Natural killer cell (primary cell): ENCODE data around the gene IRF2BP2. TPM values are rescaled to one million over a fixed set of nuclear protein-coding genes. Genes with fewer than 3 reads are reported as not detected.

Experiments
- ATAC-seq, 3 donors: fragments of 150-1000 bp in 2 of 3; fragments of 200-7000 bp in 1 of 3; cut with Tn5 transposase; 1 replicate in 1 of 3; 2 replicates in 2 of 3; pipeline ENCODE4 v1.10.0; 2021; ENCODE audit warnings: mild to moderate bottlenecking in 2 of 3, moderate library complexity in 2 of 3
- DNase-seq, 2 donors: peaks; one replicate each; pipeline versions ENCODE4 v3.0.0 to v3.0.0-alpha.2; 2013 to 2021; ENCODE audit warnings: mixed read lengths in 1 of 2
- H3K27ac ChIP-seq: one replicate; pipeline ENCODE4 v1.5.1; 2013; ENCODE audit warnings: mild to moderate bottlenecking, low read length
- H3K27me3 ChIP-seq: one replicate; pipeline ENCODE4 v1.6.1; 2013; ENCODE audit warnings: low read length; ENCODE audit not compliant: control insufficient read depth, insufficient read depth
- H3K36me3 ChIP-seq: one replicate; pipeline ENCODE4 v1.6.1; 2013; ENCODE audit warnings: low read length; ENCODE audit not compliant: control insufficient read depth, insufficient read depth
- H3K4me1 ChIP-seq: one replicate; pipeline ENCODE4 v1.6.1; 2013; ENCODE audit warnings: low read length; ENCODE audit not compliant: control insufficient read depth, insufficient read depth
- H3K4me3 ChIP-seq: one replicate; pipeline ENCODE4 v1.5.1; 2013; ENCODE audit warnings: low read length
- H3K9me3 ChIP-seq: one replicate; pipeline ENCODE4 v1.6.1; 2013; ENCODE audit warnings: low read length; ENCODE audit not compliant: control insufficient read depth, insufficient read depth
- H3K27ac Mint-ChIP-seq, 2 donors: one replicate each; pipeline ENCODE4 v1.8.0; 2022; ENCODE audit warnings: mild to moderate bottlenecking in 2 of 2, mixed read lengths in 2 of 2, moderate library complexity in 1 of 2
- H3K27me3 Mint-ChIP-seq, 2 donors: one replicate each; pipeline ENCODE4 v1.8.0; 2022; ENCODE audit warnings: low read depth in 2 of 2, mixed read lengths in 2 of 2
- H3K36me3 Mint-ChIP-seq: one replicate; pipeline ENCODE4 v1.8.0; 2022; ENCODE audit warnings: mixed read lengths
- H3K4me1 Mint-ChIP-seq, 2 donors: one replicate each; pipeline ENCODE4 v1.8.0; 2022; ENCODE audit warnings: mixed read lengths in 2 of 2
- H3K4me3 Mint-ChIP-seq: one replicate; pipeline ENCODE4 v1.8.0; 2022; ENCODE audit warnings: mild to moderate bottlenecking, moderate library complexity, mixed read lengths
- H3K9me3 Mint-ChIP-seq, 2 donors: one replicate each; pipeline ENCODE4 v1.8.0; 2022; ENCODE audit warnings: mixed read lengths in 2 of 2
- CTCF ChIP-seq: fragments of 200-600 bp; IDR thresholded peaks from one replicate; pipeline ENCODE4 v1.8.0; 2022; ENCODE audit warnings: antibody characterized with exemption
- WGBS: methylation state at CpG from one replicate; pipeline ENCODE4 v1.1.7; 2013; ENCODE audit warnings: missing lambda C conversion rate; ENCODE audit not compliant: insufficient coverage; 5-methylcytosine and 5-hydroxymethylcytosine counted together
- intact Hi-C: fragments of 100-400 bp; cut with micrococcal nuclease; formaldehyde crosslinking; loops from one replicate; pipeline ENCODE4 v1.14.2; 2022
- total RNA-seq, 4 donors: library from RNA; stranded (reverse); fragments of 120-200 nt in 1 of 4; gene quantifications; one replicate each; pipeline versions ENCODE4 v1.2.3 to v1.2.4, GENCODE V29; 2013 to 2022

The IRF2BP2 gene
- total RNA-seq, 3 donors from 2014 or later (not counting 1 experiment from before 2014, with no cell fraction given): 186 to 315 (median 266) TPM

- ATAC-seq (no peak), DNase-seq (no peak)
- peaks cover 12 to 14% of the 10 kb centered on the region in 2 donors for H3K27me3 Mint-ChIP-seq
- H3K4me1 Mint-ChIP-seq: peaks cover 5 to 9% of the 10 kb centered on the region in 2 donors
- Histone ChIP-seq H3K36me3 (no peaks in the 10 kb centered on the region), H3K27me3 (no peaks in the 10 kb centered on the region), H3K27ac (no peak overlapping the region), H3K4me3 (no peak overlapping the region), H3K4me1 (peaks cover 5% of the 10 kb centered on the region), H3K9me3 (no peaks in the 10 kb centered on the region)
- no peak overlapping the region for H3K4me3 Mint-ChIP-seq
- no peak for TF ChIP-seq CTCF
- H3K36me3 Mint-ChIP-seq: no peaks in the 10 kb centered on the region
- no peaks in the 10 kb centered on the region for H3K9me3 Mint-ChIP-seq
- WGBS: 85% methylated on average over 5 of the region's 7 CpGs
- no peak overlapping the region for H3K27ac Mint-ChIP-seq
- intact Hi-C loops: loop anchor here (10.0 kb wide), 1 partner anchor 247 kb away; no protein-coding TSS in a partner anchor
These were observed 8.2 kb upstream of the IRF2BP2 start for GRCh38 chr1:234617986-234618736.

DNA sequence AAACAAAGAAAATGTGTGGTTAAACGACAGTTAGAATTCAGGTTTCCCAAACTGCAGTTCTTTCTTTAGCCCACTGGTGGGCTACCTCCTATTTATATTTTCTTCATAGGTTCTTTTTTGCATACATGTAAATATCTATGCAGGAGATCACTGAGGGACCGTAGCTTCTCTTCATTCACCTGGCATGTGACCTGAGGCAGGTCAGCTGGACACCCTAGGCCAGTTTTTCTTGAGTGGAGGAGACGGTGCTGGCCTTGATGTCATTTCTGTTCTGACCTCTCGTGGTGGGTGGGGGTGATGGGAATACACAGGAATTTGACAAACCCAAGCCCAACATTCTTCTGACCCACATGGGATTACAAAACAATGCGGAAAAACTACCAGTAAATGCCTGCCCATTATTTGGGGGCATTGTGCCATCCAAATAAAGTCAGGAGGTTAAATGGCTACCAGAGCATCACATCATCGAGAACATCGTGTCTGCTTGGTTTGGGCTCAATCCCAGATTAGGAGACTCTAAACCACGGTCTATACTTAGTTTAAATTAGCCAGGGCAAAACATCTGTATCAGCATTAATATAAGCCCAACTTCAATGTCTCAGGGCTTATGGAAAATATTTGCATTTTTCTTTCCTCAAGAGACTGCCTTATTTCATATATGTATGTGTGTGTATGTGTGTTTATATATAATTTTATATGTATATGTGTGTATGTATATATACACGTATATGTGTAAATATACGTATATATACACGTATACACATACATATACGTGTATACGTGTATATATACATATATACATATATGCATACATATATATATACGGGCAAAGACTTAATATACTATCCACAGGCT is 7.4 kb upstream of the IRF2BP2 start:
- DNase-seq (no peak), ATAC-seq (no peak)
- H3K4me3 ChIP-seq: no peak overlapping the region
- no peaks in the 10 kb centered on the region for H3K27me3 ChIP-seq
- peaks cover 13 to 17% of the 10 kb centered on the region in 2 donors for H3K4me1 Mint-ChIP-seq
- TF ChIP-seq CTCF: no peak
- intact Hi-C loops: loop anchor here (10.0 kb wide), 1 partner anchor 247 kb away; no protein-coding TSS in a partner anchor
- no peaks in the 10 kb centered on the region for H3K36me3 ChIP-seq
- no peaks in the 10 kb centered on the region for H3K9me3 Mint-ChIP-seq
- no peak overlapping the region for H3K27ac ChIP-seq
- no peaks in the 10 kb centered on the region for H3K9me3 ChIP-seq
- H3K27me3 Mint-ChIP-seq: peaks cover 12 to 14% of the 10 kb centered on the region in 2 donors
- 78% methylated on average over 8 of the region's 14 CpGs for WGBS
- no peak overlapping the region for H3K4me3 Mint-ChIP-seq
- H3K4me1 ChIP-seq: peaks cover 13% of the 10 kb centered on the region
- H3K36me3 Mint-ChIP-seq: no peaks in the 10 kb centered on the region
- no peak overlapping the region for H3K27ac Mint-ChIP-seq

GRCh38 chr1:234616644-234617043 is 6.7 kb upstream of the IRF2BP2 start:
- no peaks in the 10 kb centered on the region for H3K36me3 ChIP-seq
- H3K4me3 ChIP-seq: no peak overlapping the region
- H3K27ac ChIP-seq: no peak overlapping the region
- Mint-ChIP-seq H3K4me1 (peaks cover 20 to 24% of the 10 kb centered on the region in 2 donors), H3K9me3 (no peaks in the 10 kb centered on the region), H3K4me3 (no peak overlapping the region), H3K36me3 (no peaks in the 10 kb centered on the region), H3K27me3 (peaks cover 12 to 14% of the 10 kb centered on the region in 2 donors), H3K27ac (no peak overlapping the region)
- TF ChIP-seq CTCF: no peak
- intact Hi-C loops: loop anchor here (10.0 kb wide), 1 partner anchor 248 kb away; no protein-coding TSS in a partner anchor
- WGBS: 58% methylated on average over 2 of the region's 2 CpGs
- ATAC-seq: no peak
- no peak for DNase-seq
- no peaks in the 10 kb centered on the region for H3K9me3 ChIP-seq
- peaks cover 20% of the 10 kb centered on the region for H3K4me1 ChIP-seq
- H3K27me3 ChIP-seq: no peaks in the 10 kb centered on the region
